ENCODE measurements around the gene ZFP14. TPM values are rescaled to one million over a fixed set of nuclear protein-coding genes. Genes with fewer than 3 reads are reported as not detected.

ZFP14 gene
- total and polyA plus RNA-seq, 9 donors, result 3.1 to 10.5 (median 6.7) TPM

- Histone ChIP-seq H3K27me3 (no peaks in the 10 kb centered on the region), H3K9me3 (no peaks in the 10 kb centered on the region), H3K4me1 (ENCODE audit: insufficient read depth) (peaks cover 3% of the 10 kb centered on the region), H3K27ac (no peak overlapping the region), H3K4me3 (peak overlapping the region; percentile 33), H3K36me3 (no peaks in the 10 kb centered on the region)
- peak in 1 of 5 donors; percentile 25 for DNase-seq
- TF ChIP-seq EP300 (IDR thresholded peaks at IDR 0.05), result no peak
- TF ChIP-seq POLR2A (IDR thresholded peaks at IDR 0.05), result no peak
- TF ChIP-seq, protein P1, sequence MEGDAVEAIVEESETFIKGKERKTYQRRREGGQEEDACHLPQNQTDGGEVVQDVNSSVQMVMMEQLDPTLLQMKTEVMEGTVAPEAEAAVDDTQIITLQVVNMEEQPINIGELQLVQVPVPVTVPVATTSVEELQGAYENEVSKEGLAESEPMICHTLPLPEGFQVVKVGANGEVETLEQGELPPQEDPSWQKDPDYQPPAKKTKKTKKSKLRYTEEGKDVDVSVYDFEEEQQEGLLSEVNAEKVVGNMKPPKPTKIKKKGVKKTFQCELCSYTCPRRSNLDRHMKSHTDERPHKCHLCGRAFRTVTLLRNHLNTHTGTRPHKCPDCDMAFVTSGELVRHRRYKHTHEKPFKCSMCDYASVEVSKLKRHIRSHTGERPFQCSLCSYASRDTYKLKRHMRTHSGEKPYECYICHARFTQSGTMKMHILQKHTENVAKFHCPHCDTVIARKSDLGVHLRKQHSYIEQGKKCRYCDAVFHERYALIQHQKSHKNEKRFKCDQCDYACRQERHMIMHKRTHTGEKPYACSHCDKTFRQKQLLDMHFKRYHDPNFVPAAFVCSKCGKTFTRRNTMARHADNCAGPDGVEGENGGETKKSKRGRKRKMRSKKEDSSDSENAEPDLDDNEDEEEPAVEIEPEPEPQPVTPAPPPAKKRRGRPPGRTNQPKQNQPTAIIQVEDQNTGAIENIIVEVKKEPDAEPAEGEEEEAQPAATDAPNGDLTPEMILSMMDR (IDR thresholded peaks at IDR 0.05), result no peak
- intact Hi-C loops (cut with DNase I), result no loop called here
- WGBS, 3 donors, result 4 to 7% (median 4%) methylated on average over 46 to 61 of the region's 61 CpGs
Observed at GRCh38 chr19:36420961-36421748, 42.2 kb upstream of the ZFP14 start.

DNA sequence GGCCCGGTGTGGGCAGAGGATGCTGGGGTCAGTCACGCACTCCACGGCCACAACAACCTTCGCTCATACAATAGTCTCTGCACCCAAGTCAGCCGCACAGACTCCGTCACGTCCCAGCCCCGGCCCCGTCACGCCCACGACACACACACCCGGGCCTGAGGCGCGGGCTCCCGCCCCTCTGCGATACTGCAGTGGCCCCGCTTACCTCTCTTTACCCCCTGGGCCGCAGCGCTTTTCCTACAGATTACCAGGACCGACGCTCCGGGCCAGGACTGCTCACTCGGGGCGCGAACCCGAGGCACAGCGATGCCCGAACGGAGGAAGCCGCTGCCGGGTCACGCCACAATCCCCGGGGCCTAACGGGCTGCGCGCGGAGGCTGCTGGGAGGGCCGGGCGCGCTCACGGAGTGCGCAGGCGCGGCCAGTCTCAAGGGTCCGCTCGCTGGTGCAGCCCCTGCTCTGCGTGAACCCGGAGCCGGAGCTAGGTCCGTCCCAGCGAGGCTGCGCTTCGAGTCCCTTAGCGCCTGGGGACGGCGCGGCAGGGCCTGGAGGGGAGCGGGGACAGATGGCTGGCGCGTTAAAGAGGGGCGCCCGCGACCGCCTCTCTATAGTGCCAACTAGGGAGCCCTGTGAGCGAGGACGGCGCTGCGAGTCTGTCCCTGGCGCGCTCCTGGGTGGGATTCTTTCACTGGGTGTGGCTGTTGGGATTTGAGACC lies 39.4 kb upstream of the ZFP14 start, which contains the start of gene ZFP82:
TSS of gene ZFP82 (minus strand) at position 358 of the 715 bp plus-strand sequence. CDS start 8,855 bp downstream, outside the sequence.
- peaks cover 3% of the 10 kb centered on the region for H3K4me1 ChIP-seq (ENCODE audit: insufficient read depth)
- intact Hi-C loops (cut with DNase I), result no loop called here
- no peaks in the 10 kb centered on the region for H3K36me3 ChIP-seq
- H3K27me3 ChIP-seq, result no peaks in the 10 kb centered on the region
- no peak for TF ChIP-seq EP300 (IDR thresholded peaks at IDR 0.05)
- TF ChIP-seq, protein P1 (IDR thresholded peaks at IDR 0.05), result no peak
- TF ChIP-seq POLR2A (IDR thresholded peaks at IDR 0.05), result no peak
- peak; percentile 71 to 87 (median 80) for DNase-seq
- H3K27ac ChIP-seq, result peak within 1 kb of the TSS; percentile 81 to 85
- peak within 1 kb of the TSS; percentile 68 for H3K4me3 ChIP-seq
- WGBS, 3 donors, result 0% methylated on average over 29 to 70 of the region's 70 CpGs
- no peaks in the 10 kb centered on the region for H3K9me3 ChIP-seq

GRCh38 chr19:36417752-36418286 lies 38.8 kb upstream of the ZFP14 start:
- H3K27ac ChIP-seq, result peak overlapping the region; percentile 81 to 85
- peaks cover 3% of the 10 kb centered on the region for H3K4me1 ChIP-seq (ENCODE audit: insufficient read depth)
- H3K36me3 ChIP-seq, result no peaks in the 10 kb centered on the region
- TF ChIP-seq, protein P1 (IDR thresholded peaks at IDR 0.05), result no peak
- TF ChIP-seq POLR2A (IDR thresholded peaks at IDR 0.05) (no peak), EP300 (IDR thresholded peaks at IDR 0.05) (no peak)
- H3K9me3 ChIP-seq, result peaks cover 0 to under 1% of the 10 kb centered on the region in 2 donors
- DNase-seq, result peak in 1 of 5 donors; percentile 13
- H3K27me3 ChIP-seq, result no peaks in the 10 kb centered on the region
- intact Hi-C loops (cut with DNase I), result no loop called here
- H3K4me3 ChIP-seq, result peak overlapping the region; percentile 68
- WGBS, 3 donors, result 7 to 14% (median 9%) methylated on average over 22 to 25 of the region's 25 CpGs

DNA sequence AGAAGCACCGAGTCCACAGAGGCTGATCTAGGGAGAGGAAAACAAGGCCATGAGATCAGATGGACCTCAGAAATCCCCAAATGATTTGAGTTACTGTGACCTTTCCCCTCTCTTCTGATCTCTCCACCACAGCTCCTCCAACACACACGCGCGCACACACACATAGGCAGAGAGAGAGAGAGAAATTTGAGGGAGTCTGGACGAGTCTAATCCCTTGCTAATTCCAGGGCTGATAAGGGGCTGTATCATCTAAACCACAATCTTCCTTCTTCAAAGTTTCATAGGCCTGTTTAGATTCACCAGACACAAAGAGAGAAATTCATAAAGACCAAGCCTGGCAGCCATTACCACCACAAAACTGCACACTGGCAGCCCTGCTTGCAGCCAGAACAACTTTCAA lies 30.8 kb upstream of the ZFP14 start:
- Histone ChIP-seq H3K27me3 (no peaks in the 10 kb centered on the region), H3K9me3 (peaks cover 0 to 27% of the 10 kb centered on the region in 2 donors), H3K36me3 (no peaks in the 10 kb centered on the region), H3K4me3 (no peak overlapping the region), H3K4me1 (ENCODE audit: insufficient read depth) (no peaks in the 10 kb centered on the region), H3K27ac (no peak overlapping the region)
- 77 to 83% (median 78%) methylated on average over 5 of the region's 5 CpGs for WGBS, 3 donors
- intact Hi-C loops (cut with DNase I), result no loop called here
- TF ChIP-seq, protein P1 (IDR thresholded peaks at IDR 0.05), result no peak
- no peak for DNase-seq
